SW480 (cell line): Measurements from ENCODE around the gene DNAH3.
"Not testable (repeated sequence)": the region's sequence is repeated elsewhere in the genome, so short reads cannot be mapped to it uniquely, and the experiment has no call there.

Experiments
- DNase-seq: peaks from one replicate; pipeline ENCODE4 v3.0.0-alpha.2; 2016; ENCODE audit warnings: low spot score

DNAH3 gene

GRCh38 chr16:21005008-21005407 lies 145.6 kb downstream of the DNAH3 start:
- no peak for DNase-seq

- no peak for DNase-seq
These were observed 149.4 kb downstream of the DNAH3 start for GRCh38 chr16:21001262-21001661.

GRCh38 chr16:20997147-20997546 lies 153.5 kb downstream of the DNAH3 start:
- no peak for DNase-seq

GRCh38 chr16:20995711-20996110 lies 154.9 kb downstream of the DNAH3 start:
- no peak for DNase-seq

- not testable (repeated sequence) for DNase-seq
These were observed 161.1 kb downstream of the DNAH3 start for GRCh38 chr16:20989496-20990070.

- DNase-seq = no peak
These were observed 163.6 kb downstream of the DNAH3 start for GRCh38 chr16:20987049-20987448.

- DNase-seq = no peak
These were observed 166.6 kb downstream of the DNAH3 start for GRCh38 chr16:20984019-20984418.

- no peak for DNase-seq
These were observed 174.1 kb downstream of the DNAH3 start for GRCh38 chr16:20976576-20976975.

- not testable (repeated sequence) for DNase-seq
These were observed 177.4 kb downstream of the DNAH3 start for GRCh38 chr16:20973201-20973600.

- no peak for DNase-seq
These were observed 179.2 kb downstream of the DNAH3 start for GRCh38 chr16:20971401-20971800.

GRCh38 chr16:20969386-20969785 lies 181.3 kb downstream of the DNAH3 start:
- DNase-seq = no peak

GRCh38 chr16:20968765-20969164 lies 181.9 kb downstream of the DNAH3 start:
- no peak for DNase-seq

- DNase-seq = no peak
These were observed 189.7 kb downstream of the DNAH3 start for GRCh38 chr16:20960899-20961298.

- DNase-seq = no peak
These were observed 193.5 kb downstream of the DNAH3 start for GRCh38 chr16:20957153-20957552.

GRCh38 chr16:20956319-20956718 lies 194.3 kb downstream of the DNAH3 start:
- no peak for DNase-seq

GRCh38 chr16:20954574-20954973 lies 196.1 kb downstream of the DNAH3 start:
- DNase-seq = no peak

GRCh38 chr16:20952139-20952920 lies 198.3 kb downstream of the DNAH3 start:
- peak; percentile 83 for DNase-seq

- no peak for DNase-seq
These were observed 200.4 kb downstream of the DNAH3 start for GRCh38 chr16:20950294-20950693.

- DNase-seq = no peak
These were observed 201.0 kb downstream of the DNAH3 start for GRCh38 chr16:20949660-20950059.

GRCh38 chr16:20948444-20948843 lies 202.2 kb downstream of the DNAH3 start:
- DNase-seq = no peak

- no peak for DNase-seq
These were observed 204.5 kb downstream of the DNAH3 start for GRCh38 chr16:20946015-20946629.

- not testable (repeated sequence) for DNase-seq
These were observed 205.1 kb downstream of the DNAH3 start for GRCh38 chr16:20945575-20945875.

- peak; percentile 35 for DNase-seq
These were observed 205.6 kb downstream of the DNAH3 start for GRCh38 chr16:20944861-20945574.
